GM19023 (cell line): Measurements from ENCODE around the gene CSNK1D.

Source experiments
- ATAC-seq: cut with Tn5 transposase; IDR thresholded peaks from one replicate; pipeline ENCODE4 v1.9.1; 2021; ENCODE audit warnings: mild to moderate bottlenecking, moderate library complexity; ENCODE audit not compliant: unreplicated experiment

The CSNK1D gene

GRCh38 chr17:82241183-82241925 is 32.1 kb downstream of the CSNK1D start:
- no peak for ATAC-seq

- ATAC-seq: no peak
These were observed 32.9 kb downstream of the CSNK1D start for GRCh38 chr17:82240506-82241182.

DNA sequence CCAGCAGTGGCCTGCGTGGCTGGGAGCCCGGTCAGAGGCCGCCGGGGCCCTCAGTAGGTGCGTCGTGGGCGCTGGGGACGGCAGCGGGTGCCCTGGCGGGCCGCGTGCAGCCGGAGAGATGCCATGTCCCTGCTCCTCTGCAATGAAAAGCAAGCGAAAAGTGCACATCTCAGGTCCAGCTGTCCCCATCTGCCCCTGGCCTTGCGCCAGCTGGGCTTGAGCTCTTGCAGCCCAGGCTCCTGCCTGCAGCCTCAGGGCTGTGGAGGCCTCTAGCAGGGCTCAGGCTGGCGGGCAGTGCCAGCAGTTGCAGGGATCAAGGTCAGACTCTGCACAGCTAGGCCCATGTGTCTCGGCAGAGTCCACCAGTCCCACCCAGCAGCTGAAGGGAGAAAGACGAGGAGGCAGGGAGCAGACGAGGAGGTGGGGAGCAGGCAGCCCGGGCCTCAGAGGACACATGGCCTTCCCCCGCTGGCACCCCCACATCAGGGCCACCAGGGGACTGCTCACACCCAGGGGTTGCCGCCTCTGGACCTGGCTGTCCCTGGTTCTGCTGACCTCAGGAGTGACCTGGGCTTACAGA is 33.5 kb downstream of the CSNK1D start:
- no peak for ATAC-seq

DNA sequence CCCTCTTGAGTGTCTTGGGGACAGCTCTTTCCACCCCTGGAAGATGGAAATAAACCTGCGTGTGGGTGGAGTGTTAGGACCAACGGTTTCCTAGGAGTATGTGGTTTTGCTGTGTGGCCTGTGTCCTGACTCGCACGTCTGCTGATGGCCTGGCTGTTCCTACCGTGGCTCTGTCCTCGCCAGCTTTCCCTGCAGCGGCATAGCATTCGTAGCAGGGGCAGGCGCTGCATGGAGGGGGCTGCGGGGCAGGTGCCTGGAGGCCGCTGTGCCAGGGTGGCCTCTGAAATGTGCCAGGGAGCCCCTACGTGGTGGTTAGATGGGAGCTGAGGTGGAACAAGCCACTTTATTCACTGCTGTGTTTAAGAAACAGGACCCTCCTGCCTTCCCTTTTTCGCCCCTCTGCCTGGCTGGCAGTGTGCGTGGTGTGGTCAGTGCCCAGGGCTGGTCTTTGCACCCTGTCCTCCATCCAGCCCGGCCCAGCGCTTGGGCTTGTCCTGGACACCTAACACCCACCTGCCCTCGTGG is 34.0 kb downstream of the CSNK1D start:
- no peak for ATAC-seq

DNA sequence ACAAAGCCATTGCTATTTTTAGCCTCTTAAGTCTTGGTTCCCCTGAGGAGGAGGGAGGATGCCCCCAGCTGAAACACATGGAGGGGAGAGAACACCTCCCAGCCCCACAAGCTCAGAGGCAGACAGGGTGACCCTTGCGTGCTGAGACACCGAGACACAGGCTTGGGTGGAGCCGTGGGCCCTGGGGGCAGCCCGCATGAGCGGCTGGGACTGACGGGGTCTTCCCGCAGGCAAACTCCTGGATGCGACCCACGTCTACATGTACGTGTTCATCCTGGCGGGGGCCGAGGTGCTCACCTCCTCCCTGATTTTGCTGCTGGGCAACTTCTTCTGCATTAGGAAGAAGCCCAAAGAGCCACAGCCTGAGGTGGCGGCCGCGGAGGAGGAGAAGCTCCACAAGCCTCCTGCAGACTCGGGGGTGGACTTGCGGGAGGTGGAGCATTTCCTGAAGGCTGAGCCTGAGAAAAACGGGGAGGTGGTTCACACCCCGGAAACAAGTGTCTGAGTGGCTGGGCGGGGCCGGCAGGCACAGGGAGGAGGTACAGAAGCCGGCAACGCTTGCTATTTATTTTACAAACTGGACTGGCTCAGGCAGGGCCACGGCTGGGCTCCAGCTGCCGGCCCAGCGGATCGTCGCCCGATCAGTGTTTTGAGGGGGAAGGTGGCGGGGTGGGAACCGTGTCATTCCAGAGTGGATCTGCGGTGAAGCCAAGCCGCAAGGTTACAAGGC is 34.9 kb downstream of the CSNK1D start:
- ATAC-seq: no peak

DNA sequence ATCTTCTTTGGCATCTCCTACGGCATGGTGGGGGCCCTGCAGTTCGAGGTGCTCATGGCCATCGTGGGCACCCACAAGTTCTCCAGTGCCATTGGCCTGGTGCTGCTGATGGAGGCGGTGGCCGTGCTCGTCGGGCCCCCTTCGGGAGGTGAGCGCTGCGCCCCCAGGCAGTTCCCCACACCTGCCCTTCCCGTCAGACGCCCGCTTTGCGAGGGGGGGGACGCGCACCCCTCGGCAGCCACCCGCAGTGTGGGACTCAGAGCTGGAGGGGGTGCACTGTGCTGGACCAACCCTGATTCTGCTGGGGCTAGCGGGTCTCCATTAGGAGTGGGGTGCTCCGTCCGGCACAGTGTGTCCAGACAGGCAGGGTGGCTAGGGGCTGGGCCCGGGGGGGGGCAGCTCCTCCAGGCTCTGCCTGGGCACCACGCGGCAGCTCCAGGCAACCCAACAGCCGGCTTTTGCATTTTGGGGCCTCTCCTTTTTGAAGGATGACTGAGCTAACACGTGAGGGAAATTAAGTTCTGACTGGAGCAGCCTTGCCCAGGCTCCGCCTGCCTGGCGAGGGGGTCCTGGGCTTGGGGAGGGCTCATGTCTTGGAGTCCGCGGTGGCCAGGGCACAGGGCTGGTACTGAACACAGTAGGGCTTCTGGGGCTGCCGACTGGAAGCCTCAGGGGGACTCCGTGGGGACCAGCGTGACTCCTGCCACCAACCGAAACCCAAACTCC is 35.6 kb downstream of the CSNK1D start:
- no peak for ATAC-seq

DNA sequence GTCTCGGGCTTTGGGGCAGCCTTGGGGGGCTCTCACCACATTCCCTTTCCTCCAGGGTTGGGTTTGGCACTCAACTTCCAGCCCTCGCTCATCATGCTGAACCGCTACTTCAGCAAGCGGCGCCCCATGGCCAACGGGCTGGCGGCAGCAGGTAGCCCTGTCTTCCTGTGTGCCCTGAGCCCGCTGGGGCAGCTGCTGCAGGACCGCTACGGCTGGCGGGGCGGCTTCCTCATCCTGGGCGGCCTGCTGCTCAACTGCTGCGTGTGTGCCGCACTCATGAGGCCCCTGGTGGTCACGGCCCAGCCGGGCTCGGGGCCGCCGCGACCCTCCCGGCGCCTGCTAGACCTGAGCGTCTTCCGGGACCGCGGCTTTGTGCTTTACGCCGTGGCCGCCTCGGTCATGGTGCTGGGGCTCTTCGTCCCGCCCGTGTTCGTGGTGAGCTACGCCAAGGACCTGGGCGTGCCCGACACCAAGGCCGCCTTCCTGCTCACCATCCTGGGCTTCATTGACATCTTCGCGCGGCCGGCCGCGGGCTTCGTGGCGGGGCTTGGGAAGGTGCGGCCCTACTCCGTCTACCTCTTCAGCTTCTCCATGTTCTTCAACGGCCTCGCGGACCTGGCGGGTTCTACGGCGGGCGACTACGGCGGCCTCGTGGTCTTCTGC is 36.3 kb downstream of the CSNK1D start:
- no peak for ATAC-seq

DNA sequence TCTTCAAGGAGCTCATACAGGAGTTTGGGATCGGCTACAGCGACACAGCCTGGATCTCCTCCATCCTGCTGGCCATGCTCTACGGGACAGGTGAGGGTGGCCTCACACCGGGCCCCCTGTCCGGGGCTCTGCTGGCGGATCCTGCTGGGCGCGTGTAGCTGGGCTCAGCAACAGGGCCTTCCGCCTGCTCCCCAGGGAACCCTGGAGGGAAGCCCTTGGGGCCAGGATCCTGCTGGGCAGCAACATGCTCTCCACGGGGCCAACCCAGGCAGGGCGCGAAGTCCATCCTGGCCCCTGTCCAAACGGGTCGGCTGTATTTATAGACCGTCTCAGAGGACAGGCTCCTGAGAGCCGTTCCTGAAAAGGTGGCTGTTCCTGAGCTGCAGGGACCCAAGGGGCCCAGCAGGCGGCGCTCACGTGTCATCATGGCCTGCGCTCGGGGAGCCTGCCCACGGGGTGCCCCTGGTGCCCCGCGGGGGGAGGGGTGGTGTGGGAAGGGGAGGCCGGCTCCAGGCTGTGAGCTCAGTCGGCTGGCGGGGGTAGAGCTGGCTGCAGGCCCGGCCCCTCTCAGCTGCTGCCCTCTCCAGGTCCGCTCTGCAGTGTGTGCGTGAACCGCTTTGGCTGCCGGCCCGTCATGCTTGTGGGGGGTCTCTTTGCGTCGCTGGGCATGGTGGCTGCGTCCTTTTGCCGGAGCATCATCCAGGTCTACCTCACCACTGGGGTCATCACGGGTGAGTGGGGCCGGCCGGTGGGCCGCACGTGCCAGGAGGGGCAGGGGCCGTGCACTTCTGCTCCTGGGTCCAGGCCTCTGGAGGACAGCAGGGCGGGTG is 37.1 kb downstream of the CSNK1D start:
- no peak for ATAC-seq

GRCh38 chr17:82235775-82236141 is 37.7 kb downstream of the CSNK1D start:
- no peak for ATAC-seq

GRCh38 chr17:82235056-82235774 is 38.3 kb downstream of the CSNK1D start:
- ATAC-seq: no peak

DNA sequence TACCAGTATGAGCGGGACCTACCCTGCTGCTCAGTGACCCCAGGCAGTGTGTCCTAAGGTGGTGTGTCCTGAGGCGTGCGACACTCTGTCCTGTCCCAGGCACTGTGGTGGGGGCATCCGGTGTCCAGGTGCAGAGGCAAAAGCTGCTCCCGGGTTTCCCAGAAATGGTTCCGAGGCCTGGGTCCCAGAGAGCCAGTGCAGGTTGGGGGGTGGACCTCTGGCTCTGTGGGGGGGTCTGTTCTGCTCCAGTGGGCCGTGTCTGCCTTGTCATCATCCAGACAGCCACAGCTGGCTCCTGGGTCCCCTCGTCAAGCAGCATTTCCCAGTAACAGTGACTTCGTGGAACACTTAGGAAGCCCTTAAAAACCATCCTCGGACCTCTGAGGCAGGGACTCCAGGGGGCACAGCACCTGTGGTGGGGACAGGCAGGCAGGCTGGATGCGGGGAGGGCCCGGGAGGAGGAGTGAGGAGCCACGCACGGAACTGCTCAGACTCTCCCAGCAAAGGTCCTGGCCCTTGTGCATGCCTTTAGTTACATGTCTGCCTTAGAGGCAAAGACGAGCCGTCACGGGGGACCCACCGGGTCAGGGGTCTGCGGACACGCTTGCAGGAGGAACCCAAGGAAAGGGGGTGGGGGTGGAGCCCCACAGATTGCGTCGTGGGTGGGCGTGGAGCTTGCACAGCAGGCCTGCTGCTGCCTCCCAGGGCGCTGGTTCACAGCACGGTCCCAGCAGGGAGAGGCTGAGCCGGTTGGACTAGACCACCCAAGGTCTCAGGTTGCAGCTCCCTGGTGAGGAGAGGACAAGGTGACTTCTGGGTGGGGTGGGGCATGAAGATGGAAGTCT is 39.1 kb downstream of the CSNK1D start:
- ATAC-seq: no peak

GRCh38 chr17:82232876-82233785 is 40.4 kb downstream of the CSNK1D start:
- no peak for ATAC-seq

DNA sequence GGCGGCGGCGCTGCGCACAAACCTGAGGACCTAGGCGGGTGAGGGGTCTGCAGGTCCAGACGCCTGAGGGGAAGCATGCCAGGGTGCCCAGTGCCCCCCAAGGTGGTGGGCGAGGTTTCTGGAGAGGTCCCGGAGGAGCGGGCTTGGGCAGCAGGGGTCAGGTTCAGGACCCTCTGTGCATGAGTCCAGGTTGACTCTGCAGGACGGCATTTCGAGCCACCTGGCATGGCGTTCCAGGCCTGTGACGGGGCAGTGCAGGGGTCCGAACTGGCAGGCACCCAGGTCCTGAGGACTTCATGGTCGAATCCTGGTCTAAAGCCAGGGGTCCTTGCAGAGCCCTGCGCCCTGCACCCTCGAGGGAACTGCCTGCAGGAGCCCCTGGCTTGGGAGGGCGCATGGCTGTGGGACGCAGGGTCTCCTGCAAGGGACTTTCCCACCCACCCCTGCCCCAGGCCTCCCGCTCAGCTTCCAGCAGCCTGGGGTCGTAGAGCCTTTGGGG is 41.1 kb downstream of the CSNK1D start:
- no peak for ATAC-seq

GRCh38 chr17:82231562-82232321 is 41.8 kb downstream of the CSNK1D start:
- ATAC-seq: no peak

DNA sequence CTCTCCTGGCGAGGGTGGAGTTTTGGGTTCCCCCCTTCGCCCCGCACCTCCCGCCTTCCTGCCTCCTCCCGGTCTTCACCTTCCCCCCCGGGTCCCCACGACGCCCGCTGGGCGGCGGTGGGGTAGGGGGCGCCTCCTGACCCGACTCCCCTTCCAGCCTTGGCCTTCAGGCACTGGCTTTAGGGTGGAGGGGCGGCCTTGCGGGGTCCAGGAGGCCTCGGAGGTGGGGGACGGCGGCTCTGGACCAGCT is 42.3 kb downstream of the CSNK1D start:
- ATAC-seq: no peak
